GM21526 (cell line): ENCODE measurements around the gene GSTO2.
A peak's percentile ranks its signal among the peaks of the same experiment; 100 is the strongest.

ENCODE experiments used
- ATAC-seq: cut with Tn5 transposase; IDR thresholded peaks from one replicate; pipeline ENCODE4 v1.9.1; 2021; ENCODE audit warnings: moderate library complexity; ENCODE audit not compliant: unreplicated experiment, low FRiP score

The GSTO2 gene

DNA sequence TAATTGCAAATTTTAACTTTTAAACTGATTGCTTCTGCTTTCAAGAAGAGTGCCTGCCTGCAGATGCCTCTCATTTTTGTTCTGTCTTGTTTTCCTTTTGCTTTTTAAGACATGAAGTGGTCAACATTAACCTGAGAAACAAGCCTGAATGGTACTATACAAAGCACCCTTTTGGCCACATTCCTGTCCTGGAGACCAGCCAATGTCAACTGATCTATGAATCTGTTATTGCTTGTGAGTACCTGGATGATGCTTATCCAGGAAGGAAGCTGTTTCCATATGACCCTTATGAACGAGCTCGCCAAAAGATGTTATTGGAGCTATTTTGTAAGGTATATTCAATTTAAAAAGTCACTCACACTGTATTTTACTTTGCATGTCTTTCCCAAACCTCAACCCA is 8.8 kb downstream of the GSTO2 start:
- no peak for ATAC-seq

- ATAC-seq = no peak
Measured at GRCh38 chr10:104279550-104280259, 10.7 kb downstream of the GSTO2 start.

GRCh38 chr10:104281694-104282093 is 12.7 kb downstream of the GSTO2 start:
- no peak for ATAC-seq

DNA sequence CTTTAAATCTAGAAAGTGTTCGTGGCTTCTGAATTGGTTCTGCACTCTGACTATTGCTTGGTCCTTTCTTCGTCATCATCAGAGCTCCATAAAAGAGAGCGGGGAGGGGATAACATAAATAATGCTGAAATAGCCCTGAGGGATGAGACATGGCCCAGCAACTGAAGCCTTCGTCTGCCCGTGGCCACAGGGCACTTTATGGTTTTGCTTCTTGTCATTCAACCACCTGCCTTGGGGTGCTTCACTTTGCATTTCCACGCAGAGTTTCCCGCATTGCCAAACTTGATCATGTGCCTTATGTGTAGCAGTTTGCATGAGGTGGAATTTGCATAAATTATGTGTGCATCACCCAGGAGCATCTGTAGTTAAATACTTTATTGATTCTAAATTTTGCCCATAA is 15.9 kb downstream of the GSTO2 start:
- ATAC-seq = no peak

DNA sequence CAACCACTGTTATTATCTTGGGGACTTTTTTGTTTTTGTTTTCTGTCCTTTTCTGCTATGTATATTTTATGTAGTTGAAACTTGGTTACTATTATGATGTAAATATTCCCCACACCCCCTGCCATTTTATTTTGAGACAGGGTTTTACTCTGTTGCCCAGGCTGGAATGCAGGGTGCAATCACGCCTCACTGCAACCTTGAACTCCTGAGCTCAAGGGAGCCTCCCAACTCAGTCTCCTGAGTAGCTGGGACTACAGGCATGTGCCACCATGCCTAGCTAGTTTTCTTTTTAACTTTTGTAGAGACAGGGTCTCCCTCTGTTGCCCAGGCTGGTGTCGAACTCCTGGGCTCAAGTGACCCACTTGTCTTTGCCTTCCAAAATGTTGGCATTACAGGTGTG is 18.0 kb downstream of the GSTO2 start:
- no peak for ATAC-seq

DNA sequence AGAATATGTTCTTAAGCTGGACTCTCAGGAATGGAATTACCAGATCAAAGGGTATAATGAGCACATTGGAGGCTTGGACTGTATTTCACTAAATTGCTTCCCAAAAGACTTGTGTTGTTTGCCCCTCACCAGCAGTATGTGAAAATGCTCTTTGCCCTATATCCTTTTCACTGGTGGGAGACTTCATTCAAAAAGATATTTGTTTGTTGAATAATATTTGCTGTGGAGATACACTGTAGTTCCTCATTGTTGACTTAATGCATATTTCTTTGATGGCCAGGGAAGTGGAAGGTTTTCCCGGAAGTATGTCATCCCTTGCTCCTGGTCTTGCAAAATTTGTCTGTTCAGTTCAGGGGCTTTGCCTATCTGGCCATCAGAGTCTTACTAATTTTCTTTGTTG is 19.4 kb downstream of the GSTO2 start:
- ATAC-seq = no peak

DNA sequence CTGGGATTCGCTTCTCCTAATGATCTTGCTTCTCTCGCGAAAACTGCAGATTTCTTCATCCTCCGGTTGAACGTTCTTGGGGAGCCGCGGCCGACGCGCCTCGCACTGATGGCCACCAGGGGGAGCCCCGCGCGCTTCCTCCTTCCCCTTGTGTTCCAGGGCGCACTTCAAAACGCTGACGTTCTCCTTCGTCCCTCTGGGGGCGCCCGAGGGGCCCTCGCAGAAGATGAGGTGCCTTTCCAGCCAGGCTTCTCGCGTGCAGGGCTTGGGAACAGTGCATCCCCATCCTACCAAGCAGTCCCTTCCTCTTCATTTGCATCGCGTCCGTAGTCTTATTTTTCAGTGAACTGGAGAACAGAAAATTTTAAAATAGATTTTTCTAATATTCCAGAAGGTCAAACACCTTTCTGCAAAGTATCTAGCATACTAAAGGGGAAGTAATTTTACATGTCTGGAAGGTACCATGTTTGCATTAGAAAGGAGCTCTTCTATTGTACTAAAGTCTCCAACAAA is 22.5 kb downstream of the GSTO2 start:
- peak; percentile 98 for ATAC-seq

GRCh38 chr10:104293011-104293410 is 24.0 kb downstream of the GSTO2 start:
- no peak for ATAC-seq

DNA sequence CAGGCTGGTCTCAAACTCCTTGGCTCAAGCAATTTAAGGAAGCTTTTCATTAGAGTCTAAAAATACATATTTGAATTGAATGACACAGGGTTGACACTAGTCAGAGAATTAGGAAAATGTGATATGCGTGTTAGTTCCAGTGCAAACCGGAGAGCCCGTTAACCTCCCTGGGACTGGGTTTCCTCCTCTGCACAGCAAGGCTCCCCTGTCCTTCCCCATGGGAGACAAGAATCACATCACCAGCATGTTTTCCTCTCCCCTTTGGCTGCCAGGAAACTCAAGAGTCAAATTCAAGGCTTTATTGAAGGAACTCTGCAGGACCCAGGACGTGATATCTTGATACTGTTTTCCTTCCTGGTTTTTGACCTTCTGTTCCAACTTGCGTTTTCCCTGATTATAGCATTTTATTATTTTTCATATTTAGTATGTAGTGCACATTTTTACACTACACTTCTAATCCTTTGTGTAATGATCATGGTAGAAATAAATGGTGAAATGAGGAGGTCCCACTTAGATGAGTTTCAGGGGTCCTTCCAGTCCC is 24.9 kb downstream of the GSTO2 start:
- no peak for ATAC-seq

DNA sequence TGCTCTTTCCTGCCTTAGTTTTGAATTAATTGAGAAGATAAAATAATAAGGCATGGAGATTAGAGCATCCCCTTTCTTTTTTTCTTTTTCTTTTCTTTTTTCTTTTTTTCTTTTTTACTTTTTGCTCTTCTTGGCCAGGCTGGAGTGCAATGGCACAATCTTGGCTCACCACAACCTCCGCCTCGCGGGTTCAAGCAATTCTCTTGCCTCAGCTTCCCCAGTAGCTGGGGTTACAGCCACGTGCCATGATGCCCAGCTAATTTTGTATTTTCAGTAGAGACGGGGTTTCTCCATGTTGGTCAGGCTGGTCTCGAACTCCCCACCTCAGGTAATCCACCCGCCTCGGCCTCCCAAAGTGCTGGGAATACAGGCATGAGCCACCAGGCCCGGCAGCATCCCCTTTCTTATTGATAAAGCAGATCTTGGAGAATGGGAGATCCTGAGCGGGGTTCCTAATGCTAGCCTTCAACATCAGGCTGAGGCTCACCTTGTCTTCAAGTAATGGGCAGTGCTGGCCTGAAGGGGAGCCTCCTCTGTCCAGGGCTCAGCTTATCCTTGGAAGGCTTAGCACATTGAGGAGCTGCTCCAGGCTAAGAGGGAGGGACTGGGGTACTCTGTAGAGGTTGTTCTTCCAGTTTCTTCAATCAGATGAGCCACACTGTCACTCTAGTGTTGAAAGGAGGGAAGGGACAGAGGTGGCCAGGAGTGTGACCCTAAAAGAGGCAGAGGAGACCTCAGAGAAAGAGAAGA is 27.9 kb downstream of the GSTO2 start:
- ATAC-seq = no peak

GRCh38 chr10:104297697-104298660 is 29.0 kb downstream of the GSTO2 start:
- peak; percentile 47 for ATAC-seq

DNA sequence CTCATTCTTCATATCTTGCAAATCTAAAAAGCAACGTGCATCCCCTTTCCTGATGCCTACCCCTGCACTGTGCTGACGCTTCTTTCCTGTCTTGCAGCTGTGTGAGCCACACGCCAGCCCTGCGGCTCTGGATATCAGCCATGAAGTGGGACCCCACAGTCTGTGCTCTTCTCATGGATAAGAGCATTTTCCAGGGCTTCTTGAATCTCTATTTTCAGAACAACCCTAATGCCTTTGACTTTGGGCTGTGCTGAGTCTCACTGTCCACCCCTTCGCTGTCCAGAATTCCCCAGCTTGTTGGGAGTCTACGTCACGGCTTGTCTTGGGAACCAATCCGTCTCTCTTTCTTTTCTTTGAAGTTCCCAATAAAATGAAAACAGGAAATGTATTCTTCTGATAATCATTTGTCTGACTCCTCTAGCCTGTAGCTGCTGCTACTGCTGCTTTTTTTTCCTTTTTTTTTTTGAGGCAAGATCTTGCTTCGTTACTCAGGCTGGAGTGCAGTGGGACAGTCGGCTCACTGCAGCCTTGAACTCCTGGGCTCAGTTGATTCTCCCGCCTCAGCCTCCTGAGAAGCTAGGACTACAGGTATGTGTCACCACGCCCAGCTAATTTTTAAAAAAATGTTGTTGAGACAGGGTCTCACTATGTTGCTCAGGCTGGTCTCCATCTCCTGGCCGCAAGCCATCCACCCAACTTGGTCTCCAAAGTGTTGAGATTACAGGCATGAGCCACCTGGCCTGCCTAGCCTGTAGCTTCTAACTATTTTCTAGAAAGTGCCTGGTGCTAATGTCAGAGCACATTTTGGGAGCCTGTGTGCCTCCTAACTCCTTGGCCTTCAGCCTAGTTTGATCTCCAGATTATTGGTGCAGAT is 30.3 kb downstream of the GSTO2 start:
- ATAC-seq = no peak

DNA sequence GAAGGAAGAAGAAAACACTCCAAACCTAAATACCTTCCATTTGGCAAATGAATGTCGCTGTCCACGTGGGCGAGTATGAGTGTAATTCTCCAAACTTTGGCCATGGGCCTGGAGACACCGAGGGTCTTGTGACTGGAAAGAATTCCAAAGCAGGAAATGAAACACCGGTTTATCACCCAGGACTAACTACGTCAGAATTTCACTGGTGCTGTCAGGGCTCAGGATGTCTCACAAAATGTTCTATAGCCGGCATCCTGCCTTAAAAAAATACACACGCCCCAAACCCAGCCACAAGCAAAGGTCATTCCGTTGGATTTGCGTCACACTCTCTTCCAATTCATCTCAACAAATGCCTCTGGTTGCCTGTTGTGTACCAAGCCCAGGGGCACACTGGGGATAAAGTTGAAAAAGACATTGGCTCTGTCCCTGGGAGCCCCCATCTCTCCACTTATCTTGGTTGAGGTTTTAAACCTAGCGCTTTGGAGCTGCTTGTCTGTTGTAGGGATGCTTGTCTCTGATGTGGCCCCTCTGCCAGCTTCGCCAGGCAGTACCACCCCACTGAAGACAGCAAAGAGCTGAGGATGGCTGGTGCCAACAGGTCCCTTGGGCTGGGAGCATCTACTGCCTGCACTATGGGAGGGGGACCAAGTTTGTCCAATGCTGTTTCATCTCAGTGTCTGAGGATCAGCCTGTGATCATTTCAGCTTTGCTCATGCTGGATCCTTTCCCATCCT is 31.2 kb downstream of the GSTO2 start:
- ATAC-seq = no peak

- no peak for ATAC-seq
Measured at GRCh38 chr10:104300736-104301292, 31.8 kb downstream of the GSTO2 start.

DNA sequence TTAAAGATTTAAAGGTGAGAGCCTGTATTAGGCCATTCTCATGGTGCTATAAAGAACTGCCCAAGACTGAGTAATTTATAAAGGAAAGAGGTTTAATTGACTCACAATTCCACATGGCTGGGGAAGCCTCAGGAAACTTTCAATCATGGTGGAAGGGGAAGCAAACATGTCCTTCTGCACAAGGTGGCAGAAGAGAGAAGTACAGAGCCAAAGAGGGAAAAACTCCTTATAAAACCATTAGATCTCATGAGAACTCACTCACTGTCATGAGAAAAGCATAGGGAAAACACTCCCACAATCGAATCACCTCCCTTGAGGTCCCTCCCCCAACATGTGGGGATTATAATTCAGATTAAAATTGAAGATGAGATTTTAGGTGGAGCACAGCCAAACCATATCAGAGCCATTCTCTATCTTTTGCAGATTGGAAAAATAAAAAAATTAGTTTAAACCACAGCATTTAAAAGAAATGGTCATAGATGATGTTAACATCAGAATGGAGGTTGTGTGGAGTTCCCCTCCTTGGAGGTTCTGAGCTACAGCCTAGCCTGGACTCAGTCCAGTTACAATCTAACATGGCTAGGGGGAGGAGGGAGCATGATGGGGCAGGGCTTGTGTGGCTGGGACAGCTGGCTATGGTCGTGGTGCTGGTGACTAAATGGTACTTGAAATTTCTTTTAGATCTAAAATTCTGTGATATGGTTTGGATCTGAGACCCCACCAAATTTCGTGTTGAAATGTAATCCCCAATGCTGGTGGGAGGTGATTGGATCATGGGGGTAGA is 33.1 kb downstream of the GSTO2 start:
- no peak for ATAC-seq

DNA sequence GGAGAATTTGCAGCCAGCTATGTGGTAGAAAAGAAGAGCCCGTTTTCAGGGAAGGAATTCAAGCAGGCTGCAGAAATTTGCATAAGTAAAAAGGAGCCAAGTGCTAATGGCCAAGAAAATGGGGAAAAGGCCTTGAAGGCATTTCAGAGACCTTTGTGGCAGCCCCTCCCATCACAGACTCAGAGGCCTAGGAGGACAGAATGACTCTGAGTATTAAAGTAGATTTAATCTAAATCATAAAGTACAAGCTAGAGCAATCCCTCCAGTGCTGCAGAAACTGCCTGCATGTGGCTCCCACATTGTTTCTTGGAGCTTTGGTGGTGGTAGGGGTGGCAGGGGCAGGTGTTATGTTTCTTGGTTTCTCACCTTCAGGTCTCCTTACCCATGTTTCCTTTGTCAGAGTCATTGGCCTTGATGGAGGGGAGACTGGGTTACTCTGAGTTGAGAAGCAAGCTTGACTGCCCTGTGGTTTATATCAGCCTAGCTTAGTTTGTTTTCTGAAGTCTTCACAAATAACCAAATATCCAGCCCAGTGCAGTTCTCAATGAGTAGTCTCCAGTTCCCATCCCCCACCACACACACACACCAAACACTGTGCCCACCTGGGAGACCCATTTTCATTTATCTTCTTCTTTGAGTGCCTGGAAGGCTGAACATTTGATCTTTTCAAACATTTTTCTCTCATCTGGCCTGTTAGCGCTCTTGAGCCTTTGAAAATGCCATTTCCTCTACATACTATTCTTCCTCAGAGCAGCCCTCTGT is 34.8 kb downstream of the GSTO2 start:
- no peak for ATAC-seq

DNA sequence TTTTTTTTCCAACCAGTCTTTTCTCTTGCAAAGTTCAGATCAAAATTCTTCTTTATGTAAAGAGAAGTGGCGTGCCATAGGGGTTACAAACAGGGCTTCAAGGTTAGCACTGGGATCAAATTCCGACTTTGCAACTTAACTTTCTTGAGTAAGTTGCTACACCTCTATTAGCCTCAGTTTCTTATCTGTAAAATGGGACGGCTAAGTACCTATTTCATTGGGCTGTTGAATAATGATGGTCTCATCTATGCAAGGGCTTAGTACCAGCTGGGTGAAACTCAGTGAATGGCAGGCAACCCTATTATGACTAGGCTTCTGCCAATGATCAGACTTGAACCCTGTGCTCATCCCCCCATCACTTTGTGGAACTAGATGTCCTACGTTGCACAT is 35.4 kb downstream of the GSTO2 start:
- ATAC-seq = no peak
